Measurements from ENCODE around the gene CD72. TPM values are rescaled to one million over a fixed set of nuclear protein-coding genes. Genes with fewer than 3 reads are reported as not detected.

CD72 gene
- polyA plus RNA-seq, 2 of the 4 experiments (the other 2 are of a cell fraction): 0.44 to 1.2 TPM

GRCh38 chr9:35562895-35563780 is 55.1 kb downstream of the CD72 start:
- peak in 1 of 2 experiments; percentile 7; a peak in 3 of 6 replicates for ATAC-seq
- POLR2A ChIA-PET: no interaction called here
- CTCF ChIA-PET: interaction anchor here (0.5 to 6.5 kb wide), 6 partner anchors 10 to 83 kb away, joined by 3 to 59 read pairs (median 6); partner anchors contain the start of gene RUSC2
- no peak overlapping the region for H3K4me3 ChIP-seq
- H3K27ac ChIP-seq: peak overlapping the region in 1 of 2 experiments; percentile 20; a peak in 1 of 6 replicates
- no peak for TF ChIP-seq RAD21 (conservative IDR thresholded peaks at IDR 0.05 in 1 of 2, IDR thresholded peaks at IDR 0.05 in 1 of 2)
- no peak for TF ChIP-seq EP300 (IDR thresholded peaks at IDR 0.05)
- no peak for TF ChIP-seq EHF (CRISPR knock-in tag; IDR thresholded peaks at IDR 0.05)
- no peak for TF ChIP-seq HOXB5 (CRISPR knock-in tag; IDR thresholded peaks at IDR 0.05)
- TF ChIP-seq MAZ (IDR thresholded peaks at IDR 0.05; ENCODE audit: borderline replicate concordance, low read depth, low read length): no peak
- no peak for TF ChIP-seq JUNB (IDR thresholded peaks at IDR 0.05)
- TF ChIP-seq MYC (IDR thresholded peaks at IDR 0.05; ENCODE audit: borderline replicate concordance, low read length): no peak
- no peak for TF ChIP-seq RCOR1 (IDR thresholded peaks at IDR 0.05; ENCODE audit: low read depth, low read length)
- no peak for TF ChIP-seq CBX2 (IDR thresholded peaks at IDR 0.05; ENCODE audit: borderline replicate concordance, low read depth)
- TF ChIP-seq ZC3H11A (IDR thresholded peaks at IDR 0.05): no peak
- no peak for FAIRE-seq
- WGBS (ENCODE audit: missing lambda C conversion rate): 89% methylated on average over 20 of the region's 20 CpGs
- no peaks in the 10 kb centered on the region for H3K9me3 ChIP-seq
- no peak for DNase-seq (ENCODE audit: low read depth in 1 of 2, low spot score in 1 of 2)
- H3K4me1 ChIP-seq: no peaks in the 10 kb centered on the region; the same call in 2 of the 3 replicates
- no peak overlapping the region for H3K4me2 ChIP-seq

GRCh38 chr9:35561468-35562261 is 56.5 kb downstream of the CD72 start:
- no peak overlapping the region for H3K27ac ChIP-seq
- TF ChIP-seq HDAC2 (IDR thresholded peaks at IDR 0.05): no peak
- no peak for TF ChIP-seq E2F6 (IDR thresholded peaks at IDR 0.05; ENCODE audit: borderline replicate concordance, low read depth)
- no peak for TF ChIP-seq CHD2 (IDR thresholded peaks at IDR 0.05; ENCODE audit: low read length, partially characterized antibody)
- no peak for TF ChIP-seq ATOH8 (CRISPR knock-in tag; IDR thresholded peaks at IDR 0.05; ENCODE audit: low read depth)
- TF ChIP-seq RFX5 (IDR thresholded peaks at IDR 0.05): no peak
- no peak for TF ChIP-seq NPAS2 (CRISPR knock-in tag; IDR thresholded peaks at IDR 0.05; ENCODE audit: borderline replicate concordance)
- no peak for TF ChIP-seq KDM5A (IDR thresholded peaks at IDR 0.05)
- TF ChIP-seq BHLHE40 (IDR thresholded peaks at IDR 0.05; ENCODE audit: low read depth, low read length): no peak
- no peak for TF ChIP-seq GATA3 (IDR thresholded peaks at IDR 0.05; ENCODE audit: borderline replicate concordance)
- H3K4me3 ChIP-seq: no peak overlapping the region
- FAIRE-seq (no peak), ATAC-seq (no peak), DNase-seq (ENCODE audit: low read depth in 1 of 2, low spot score in 1 of 2) (no peak)
- no peak overlapping the region for H3K4me2 ChIP-seq
- no peaks in the 10 kb centered on the region; the same call in 2 of the 3 replicates for H3K4me1 ChIP-seq
- no peaks in the 10 kb centered on the region for H3K9me3 ChIP-seq
- ChIA-PET CTCF (interaction anchor here (1.0 to 6.5 kb wide), 6 partner anchors 8 to 445 kb away, joined by 3 to 59 read pairs (median 6); partner anchors contain the start of gene RUSC2), POLR2A (no interaction called here)
- 89% methylated on average over 6 of the region's 6 CpGs for WGBS (ENCODE audit: missing lambda C conversion rate)

Measured in A549 (cell line).